ENCODE measurements around the gene MYL12B.

The MYL12B gene

DNA sequence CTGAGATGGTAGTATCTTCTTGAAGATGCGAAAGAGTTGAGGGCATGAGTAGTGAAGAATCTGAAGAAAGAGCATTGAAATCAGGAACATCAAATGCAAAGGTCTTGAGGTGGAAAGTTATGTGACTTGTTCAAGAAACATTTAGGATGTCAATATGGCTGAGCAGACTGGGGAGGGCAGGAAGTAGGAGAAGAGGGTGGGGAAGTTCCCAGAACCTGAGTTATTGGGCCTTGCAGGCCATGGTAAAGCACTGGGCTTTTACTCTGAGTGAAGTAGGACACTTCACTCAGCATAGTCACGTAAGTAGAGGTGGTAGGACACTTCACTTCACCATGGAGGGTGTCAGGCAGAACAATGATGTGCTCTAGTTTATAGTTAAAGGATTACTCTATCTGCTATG, 26.1 kb upstream of the MYL12B start:
- no peak for DNase-seq (ENCODE audit: low spot score)

DNA sequence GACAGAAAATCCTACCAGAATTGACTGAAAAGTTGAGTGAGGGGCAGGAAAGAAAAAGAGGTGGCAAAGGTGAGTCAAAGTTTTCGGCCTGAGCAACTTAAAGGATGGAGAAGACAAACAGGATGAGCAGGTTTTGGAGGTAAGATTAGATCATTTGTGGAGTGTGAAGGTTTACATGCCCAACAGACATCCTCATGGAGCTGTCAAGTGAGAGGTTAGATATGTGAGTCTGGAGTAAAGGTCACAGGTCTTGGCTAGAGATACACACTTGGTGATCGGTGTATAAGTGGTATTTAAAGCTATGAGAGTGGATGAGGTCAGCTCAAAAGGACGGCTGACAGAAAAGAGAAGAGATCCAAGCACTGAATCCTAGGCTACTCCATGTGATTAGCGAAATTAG, 25.5 kb upstream of the MYL12B start:
- no peak for DNase-seq (ENCODE audit: low spot score)

DNA sequence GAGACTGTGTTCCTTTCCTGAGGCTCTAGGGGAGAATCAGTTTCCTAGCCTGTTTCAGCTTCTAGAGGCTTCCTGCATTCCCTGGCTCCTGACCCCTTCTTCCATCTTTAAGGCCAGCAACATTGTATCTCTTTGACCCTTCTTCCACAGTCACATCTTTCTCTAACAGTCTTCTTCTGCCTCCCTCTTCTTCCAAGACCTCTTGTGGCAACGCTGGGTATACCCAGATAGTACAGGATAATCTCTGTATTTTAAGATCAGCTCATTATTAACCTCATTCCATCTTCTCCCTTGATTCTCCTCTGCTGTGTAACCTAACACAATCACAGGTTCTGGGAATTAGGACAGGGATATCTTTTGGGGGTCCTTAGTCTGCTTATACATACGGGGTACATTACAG, 23.2 kb upstream of the MYL12B start:
- DNase-seq (ENCODE audit: low spot score), result peak; percentile 23

DNA sequence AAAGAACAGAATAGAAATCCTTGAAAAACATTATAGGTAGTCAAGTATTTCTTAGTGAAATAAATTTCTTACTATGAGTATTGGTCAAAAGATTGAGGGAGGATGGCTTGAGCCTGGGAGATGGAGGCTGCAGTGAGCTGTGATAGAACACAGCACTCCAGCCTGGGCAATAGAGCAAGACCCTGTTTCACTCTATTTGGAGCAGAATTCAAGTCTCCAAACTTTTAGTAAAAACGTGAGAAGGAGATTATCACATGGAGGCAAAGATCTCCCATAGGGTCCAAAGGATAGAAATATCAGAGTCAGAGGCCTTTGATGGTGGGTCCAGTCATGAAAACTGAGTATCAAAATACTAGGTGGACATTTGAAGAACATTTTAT, 16.8 kb upstream of the MYL12B start:
- DNase-seq (ENCODE audit: low spot score), result no peak

DNA sequence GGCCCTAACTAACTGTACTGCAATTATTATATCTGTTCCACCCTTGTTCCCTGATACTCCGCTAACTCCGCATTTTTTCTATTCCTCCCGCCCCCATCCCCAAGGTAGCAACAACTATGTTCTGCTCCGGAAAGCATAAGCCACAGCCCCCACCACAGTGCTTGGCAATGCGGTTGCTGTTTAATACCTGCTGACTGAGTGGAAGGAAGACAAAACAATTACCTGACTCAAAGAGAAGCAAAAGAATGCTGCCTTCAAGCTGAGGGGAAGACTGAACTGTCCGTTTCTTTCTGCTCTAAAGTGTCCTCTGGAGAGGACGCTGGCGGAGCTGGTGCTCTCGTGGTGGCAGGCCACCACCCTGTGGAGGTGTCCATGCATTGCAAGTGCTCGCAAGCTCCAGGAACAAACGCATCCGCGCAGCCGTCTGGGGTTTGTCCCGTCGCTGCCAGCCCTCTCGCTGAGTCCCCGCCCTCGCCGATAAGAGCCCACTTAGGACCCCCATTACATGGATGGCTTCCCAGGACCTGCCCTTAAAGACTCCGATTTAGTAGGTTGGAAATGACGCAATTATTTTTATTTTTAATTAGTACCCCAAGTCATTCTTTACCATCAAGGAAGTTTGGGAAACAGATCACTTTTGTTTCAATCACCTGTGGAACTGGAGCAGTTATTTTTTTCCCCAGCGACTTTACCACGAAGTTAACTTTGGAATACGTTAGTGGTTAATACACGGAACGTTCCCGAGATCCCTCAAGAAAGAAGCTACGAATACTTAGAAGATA, 15.9 kb upstream of the MYL12B start:
- peak; percentile 95 for DNase-seq (ENCODE audit: low spot score)

DNA sequence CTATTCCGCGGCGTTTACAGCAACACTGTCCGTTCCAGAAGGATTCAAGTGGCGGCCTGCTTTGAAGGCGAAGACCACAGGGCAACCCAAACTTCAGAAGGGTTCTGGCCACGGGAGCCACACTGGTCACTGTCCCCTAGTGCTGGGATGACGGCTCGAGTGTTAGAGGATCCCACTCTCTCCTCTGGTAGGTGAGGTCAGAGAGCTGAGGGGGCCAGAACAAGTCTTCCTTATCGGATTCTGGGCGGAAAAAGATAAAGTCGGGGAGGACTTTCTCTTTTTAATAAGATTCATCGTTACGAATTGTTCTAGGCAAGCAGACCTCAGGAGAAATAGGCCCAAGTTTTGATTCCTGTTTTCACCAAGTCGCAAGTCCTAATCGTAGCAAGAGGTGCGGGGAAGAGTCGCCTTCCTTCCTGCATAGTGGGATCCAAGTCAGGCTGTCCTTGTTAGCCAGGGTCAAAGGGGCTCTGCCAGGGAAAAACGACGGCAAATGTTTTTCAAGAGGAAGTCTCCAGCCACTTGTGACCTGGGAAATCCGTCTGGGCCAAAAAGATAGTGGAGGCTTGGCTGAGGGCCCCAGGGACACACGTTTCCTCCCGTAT, 15.2 kb upstream of the MYL12B start:
- DNase-seq (ENCODE audit: low spot score), result peak; percentile 57

DNA sequence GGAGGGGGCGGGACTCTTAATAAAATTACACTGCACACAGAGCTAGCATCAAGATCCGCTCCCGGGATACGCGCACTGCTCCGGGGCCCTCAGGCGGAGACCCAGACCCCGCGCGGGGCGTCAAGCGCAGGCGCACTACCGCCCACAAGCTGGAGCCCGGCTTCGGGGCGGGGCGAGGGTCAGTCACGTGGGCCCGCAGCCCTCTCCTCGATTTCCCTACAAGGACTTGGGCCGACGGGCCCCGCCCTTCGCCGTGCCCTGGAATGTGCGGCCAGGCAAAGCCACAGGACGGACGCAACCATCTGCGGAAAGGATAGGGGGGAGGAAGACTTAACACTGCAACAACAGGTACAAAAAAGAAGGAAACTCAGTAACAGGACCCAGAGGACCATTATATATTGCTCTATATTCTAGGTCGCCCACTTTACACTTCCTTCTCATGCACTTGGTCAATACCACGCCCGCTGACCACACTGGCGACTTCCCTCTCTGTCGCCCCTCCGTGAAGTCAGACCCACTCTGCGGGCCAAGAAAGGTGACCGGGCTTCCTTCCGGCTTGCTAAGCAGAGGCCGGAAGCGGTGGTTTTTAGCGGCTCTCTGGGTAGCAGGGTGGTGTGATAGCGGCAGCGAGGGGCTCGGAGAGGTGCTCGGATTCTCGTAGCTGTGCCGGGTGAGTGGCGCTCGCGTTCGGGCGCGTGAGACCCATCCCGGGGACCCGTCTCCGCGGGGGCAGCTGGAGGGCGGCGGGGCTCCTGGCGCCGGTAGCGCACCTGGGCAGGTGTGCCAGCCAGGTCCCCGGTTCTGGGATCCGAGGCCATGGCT, 14.5 kb upstream of the MYL12B start, which contains the start of gene MYL12A:
TSS of gene MYL12A (plus strand) at position 562 of the 822 bp plus-strand sequence. CDS start 5,447 bp downstream, outside the sequence.
- DNase-seq (ENCODE audit: low spot score), result peak; percentile 98

DNA sequence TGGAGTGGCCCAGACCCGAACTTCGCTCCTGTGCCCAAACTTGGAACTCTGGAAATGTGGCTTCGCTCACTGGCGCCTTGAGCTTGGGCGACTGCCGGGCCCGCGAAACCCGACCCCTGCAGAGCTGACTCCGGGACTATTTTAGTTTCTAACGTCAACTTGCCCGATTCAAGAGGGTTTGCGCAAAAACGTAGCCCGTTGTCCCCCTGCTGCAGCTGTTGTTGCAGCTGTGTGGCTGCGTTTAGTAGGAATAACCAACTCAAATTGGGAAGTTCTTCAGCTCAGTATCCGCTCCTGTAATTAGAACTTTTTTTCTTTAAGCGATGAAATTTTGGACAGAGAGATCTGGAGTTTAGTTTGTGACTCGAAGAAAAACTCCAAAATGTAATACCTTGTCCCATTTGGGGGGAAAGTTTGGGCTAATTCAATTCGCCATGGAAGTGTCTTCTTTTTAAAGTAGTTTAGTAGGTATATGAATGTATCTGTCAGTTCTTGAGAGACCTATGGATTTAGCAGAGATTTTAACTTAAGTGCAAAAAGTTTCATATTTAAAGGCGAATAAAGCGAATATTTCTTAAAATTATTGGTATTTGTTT, 13.8 kb upstream of the MYL12B start:
- peak; percentile 43 for DNase-seq (ENCODE audit: low spot score)

DNA sequence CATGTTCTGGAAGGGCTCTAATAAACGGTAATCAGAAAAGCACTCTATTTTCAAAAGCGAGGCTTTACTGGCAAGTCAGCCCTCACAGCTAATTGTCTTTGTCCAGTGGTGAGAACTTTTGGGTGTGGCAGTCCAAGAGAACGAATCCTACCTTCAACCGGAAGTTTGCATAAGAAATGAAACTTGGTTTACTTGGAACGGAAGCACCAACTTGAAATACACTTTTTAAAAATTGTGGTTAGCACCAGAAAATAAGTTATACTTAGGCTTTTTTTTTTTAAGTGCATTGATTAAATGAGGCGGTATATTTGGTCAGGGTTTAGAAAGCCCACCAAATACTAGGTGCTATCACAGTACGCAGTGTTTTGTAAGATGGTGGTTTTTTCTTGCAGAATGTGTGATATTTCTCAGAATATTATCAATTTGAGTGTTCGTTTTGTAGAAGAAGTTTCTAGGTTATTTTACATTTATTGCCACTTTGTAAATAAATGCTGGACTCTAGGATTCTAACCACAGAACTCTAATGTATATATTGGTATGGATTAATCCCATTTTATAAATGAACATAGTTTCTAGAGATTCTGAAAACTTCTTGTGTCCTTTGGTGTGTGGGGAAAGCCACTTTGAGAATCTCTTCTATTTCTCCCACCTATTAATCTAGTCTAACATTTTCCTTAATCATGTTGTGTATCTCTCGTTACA, 13.1 kb upstream of the MYL12B start:
- DNase-seq (ENCODE audit: low spot score), result peak; percentile 82

DNA sequence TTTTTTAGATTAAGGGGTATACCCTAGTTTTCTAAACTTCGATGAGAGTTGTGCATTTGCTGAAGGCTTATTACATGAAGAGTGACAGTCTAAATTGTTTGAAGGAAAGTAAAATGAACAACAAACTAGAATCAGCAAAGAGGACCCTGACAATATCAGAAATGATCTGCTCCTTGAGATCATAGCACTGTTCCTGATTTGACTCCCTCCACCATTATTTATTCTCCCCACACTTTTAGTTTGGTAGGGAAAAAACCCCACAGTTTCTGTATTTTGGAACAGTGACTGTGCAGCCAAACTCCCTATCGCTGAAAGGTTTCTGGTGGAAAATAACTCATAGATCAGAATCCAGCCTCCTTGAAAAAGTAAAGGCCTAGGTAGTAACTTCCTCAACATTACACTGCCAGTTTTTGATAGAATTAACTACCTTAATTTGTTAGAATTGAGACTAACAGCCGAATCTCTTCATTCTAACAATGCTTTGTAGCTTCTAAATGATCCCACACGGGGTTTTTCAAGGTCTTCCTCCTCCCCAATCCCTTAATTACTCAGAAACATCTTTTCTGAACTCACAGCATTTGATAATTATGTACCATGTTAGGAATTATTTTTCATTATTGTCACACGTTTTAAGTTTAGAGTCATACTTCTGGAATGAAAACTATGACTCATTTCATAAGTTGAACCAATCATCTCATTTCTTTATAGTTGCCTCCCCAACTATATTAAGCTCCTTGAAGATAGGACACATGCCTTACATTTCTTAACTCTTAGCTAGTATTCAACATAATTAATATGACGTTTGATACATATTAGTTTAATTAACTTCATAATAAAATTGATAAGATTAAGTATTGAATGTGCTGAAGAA, 11.5 kb upstream of the MYL12B start:
- DNase-seq (ENCODE audit: low spot score), result peak; percentile 95

DNA sequence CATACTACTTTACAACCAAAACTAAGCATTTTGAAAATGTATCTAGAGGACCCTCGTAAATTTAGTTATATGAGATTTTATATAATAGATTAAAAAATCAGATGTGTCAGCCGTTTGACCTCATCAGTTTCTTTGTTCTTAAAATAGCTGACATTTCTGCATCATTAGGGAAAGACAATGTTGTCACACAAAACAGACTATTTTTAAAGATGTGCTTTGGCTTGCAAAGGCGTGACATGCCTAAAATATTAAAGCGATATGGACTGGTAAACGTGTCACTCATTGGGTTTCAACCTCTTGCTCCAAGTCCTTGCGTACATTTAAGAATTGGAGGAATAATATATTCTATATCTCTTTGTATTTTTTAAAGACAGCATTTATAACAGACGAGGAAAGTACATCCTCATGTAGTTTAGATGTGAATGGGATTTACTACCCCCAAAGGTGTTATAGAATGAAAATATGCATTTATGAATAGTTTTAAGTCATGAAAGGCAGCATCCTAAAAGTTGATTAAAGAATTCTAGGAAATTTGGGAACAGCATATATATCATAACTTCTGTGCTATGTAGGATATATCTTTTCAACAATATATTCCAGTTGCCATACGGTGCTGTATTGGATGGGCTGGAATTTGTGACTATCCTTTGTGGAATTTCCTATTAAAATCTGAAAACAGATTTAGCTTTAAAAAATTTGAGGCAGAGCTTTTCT, 10.5 kb upstream of the MYL12B start:
- peak; percentile 25 for DNase-seq (ENCODE audit: low spot score)

DNA sequence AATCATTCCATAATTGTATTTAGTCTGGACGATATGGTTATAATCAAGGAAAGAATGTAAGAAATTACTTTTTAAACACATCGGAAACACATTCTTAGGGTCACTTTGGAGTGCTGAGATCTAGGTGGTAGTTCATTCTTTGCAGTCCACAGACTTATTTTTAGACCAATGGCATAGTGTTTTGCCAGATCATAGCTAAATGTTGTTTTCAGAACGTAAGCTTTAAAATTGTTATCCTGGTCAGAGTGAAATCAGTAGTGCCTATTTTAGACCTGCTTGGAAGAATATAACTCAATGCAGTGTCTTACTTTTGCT, 10.0 kb upstream of the MYL12B start:
- no peak for DNase-seq (ENCODE audit: low spot score)

DNA sequence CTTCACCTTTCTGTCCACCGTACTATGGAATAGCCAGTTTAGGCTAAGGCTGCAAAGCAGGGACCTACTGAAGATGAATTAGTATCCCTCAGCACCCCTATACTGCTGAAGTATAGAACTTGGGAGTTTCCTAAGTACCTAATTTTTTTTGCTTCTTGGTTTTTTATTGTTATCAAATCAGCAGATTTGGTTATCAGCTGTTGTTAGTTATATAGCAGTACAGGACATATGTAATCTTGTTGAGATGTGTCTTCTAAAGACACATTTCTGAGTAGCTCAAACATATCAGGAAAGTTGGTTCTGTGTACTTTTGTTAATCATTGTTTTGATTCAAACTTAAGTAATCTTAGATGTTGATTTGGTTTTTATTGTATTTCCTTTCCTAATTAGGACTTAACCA, 9.1 kb upstream of the MYL12B start:
- DNase-seq (ENCODE audit: low spot score), result no peak

DNA sequence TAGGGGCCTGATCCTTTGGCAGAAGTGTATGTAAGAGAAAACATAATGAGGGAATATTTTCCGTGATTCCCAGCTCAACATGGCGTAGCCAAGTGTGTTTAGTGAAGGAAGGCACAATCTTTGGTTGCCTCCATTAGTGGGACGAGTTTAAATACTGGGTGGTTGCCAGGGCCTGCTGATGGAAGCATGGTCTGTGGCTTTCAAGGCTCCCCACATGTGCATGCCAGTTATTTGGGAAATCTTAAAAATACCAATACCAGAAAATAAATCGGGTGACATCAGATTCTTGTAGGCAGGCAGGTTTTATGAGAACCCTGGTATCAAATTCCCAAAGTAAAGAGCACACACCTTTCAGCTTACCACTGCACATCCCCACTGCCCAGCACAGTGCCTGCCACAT, 7.2 kb upstream of the MYL12B start:
- no peak for DNase-seq (ENCODE audit: low spot score)

DNA sequence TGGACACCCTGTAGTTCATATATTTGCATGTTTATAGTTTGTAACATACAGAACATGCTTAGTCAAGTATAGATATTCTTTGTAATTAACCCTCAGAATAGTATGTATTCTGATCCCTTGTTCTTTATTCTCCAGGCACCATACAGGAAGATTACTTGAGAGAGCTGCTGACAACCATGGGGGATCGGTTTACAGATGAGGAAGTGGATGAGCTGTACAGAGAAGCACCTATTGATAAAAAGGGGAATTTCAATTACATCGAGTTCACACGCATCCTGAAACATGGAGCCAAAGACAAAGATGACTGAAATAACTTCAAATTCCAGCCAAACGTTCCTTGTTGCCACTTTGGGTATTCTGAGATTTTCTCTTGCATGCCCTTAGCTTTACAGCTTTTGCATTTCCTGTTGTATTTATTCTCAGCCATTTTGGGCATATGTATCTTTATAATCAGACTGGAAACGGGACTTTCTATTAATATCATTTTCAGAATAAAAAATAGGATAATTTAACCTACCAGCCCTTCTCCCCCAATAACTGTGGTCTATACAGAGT, 6.2 kb upstream of the MYL12B start:
- DNase-seq (ENCODE audit: low spot score), result no peak

DNA sequence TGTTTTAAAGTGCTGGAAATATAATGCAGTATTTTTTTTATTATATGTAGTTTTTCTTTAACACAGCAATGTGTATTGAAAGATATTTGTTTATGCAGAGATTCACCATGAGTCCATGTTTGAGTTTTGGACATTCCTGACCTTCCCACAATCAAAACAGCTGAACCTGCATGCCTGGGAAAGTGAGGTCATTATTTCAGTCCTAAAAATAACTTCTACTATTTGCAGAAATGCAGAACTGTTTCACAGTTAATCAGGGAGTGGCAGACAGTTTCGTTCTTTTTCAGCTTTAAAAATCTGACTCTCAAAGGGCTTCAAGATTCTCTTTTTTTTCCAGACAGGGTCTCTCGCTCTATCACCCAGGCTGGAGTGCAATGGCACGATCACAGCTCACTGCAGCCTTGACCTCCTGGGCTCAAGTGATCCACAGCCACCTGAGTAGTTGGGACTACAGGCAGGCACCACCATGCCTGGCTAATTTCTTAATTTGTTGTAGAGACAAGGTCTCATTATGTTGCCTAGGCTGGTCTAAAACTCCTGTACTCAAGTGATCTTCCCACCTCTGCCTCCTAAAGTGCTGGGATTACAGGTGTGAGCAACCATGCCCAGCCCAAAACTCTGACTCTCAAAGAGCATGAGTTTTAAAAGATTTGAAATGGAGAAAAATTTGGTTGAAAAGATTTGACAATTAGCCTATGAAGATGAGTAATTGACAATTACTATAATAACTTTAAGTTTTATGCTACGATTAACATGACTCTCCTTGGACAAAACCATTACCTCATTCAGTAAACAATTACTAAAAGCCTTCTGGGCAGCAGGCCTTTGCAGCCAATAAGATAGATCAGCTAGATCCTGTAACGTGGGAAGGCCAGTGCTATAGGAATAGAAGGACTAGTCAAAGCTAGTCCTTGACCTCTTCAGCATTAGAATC, 5.0 kb upstream of the MYL12B start:
- DNase-seq (ENCODE audit: low spot score), result no peak

DNA sequence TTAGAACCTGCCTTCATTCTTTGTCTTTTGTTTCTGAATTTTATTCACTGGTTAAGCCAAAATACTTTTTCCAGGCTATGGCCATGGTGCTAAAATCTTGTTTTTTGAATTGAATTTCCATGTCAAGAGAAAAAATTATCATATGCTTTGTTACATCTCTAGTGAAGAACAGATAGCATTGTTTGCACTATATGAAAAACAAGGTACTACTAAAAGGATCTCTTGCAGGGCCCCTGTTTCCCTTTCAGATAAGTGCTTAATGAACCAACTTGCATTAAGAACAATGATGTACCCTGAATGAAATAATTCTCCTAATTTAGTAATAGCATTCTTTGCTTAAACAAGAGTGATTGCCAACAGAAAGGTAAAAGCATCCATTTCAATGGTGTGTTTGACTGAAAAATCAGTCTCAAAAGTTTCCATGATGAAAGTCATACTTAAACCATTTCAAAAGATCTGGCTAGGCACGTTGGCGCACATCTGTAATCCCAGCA, 4.3 kb upstream of the MYL12B start:
- no peak for DNase-seq (ENCODE audit: low spot score)

DNA sequence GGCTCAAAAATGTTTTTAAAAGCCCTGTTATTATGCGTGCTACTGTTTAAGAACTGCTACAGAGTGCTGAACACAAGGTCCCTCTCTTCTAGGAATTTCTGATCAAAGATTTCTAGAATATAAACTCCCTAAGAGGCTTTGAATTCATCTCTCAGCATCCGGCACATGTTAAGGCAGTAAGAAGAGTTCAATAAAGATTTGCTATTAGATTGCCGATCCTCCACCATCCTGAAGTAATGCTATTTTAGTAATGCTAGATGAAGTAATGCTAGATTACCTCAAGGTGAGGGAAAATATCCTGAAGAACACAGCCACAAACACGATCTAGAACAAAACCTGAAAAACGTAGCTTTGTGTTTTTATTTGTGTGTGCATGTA, 949 bp upstream of the MYL12B start:
- no peak for DNase-seq (ENCODE audit: low spot score)

Data from RKO (cell line).